NCI-H2196 treated with DMSO at 0.1 percent for 48 hours (cell line): ENCODE measurements around the gene ANGPTL2.

Experiments used
- DNase-seq: peaks from one replicate; lab custom pipeline; 2025; ENCODE audit not compliant: unreplicated experiment; lab: John Stamatoyannopoulos, UW

The ANGPTL2 gene

DNA sequence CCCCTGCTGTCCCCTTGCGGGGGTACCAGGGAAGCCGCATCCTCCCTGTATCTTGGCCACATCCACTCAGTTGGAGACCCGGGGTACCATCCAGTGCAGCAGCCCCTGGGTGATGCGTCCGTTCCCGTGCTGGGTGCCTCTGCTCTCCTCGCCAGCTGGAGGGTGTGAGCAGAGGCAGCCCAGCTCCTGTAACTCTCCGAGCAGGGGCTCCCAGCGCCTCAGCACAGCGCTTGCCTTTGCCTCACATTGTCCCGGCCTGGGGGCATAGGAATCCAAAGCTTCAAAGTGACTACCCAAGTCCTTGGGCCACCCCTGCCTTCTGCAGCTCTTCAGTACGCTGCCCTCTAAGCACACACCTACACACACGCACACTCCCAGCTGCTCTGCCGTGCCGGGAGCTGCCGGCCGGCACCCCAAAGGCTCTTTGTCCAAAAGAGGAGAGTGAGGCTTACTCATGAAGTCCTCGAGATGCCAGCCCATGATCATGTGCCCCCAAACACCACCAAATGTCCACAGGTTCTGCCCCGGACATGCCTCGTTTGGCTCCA, 733 bp downstream of the ANGPTL2 start:
- DNase-seq = no peak

DNA sequence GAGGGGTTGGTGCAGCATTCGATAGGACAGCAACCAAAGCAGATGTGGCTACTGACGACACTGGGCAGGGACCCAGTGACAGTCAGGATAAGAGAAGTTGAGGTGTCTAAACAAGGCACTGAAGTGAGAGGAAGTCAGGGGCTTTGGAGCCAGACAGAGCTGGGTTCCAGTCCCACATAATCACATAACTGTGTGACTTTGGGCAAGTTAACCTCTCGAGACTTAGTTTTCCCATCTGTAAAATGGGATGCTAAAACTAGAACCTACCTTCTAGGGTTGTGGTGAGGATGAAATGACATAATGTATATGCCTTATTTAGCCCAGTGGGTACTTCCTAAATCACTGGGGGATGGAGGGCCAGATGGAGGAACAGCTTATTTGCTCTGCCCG, 3.1 kb downstream of the ANGPTL2 start:
- DNase-seq = no peak

DNA sequence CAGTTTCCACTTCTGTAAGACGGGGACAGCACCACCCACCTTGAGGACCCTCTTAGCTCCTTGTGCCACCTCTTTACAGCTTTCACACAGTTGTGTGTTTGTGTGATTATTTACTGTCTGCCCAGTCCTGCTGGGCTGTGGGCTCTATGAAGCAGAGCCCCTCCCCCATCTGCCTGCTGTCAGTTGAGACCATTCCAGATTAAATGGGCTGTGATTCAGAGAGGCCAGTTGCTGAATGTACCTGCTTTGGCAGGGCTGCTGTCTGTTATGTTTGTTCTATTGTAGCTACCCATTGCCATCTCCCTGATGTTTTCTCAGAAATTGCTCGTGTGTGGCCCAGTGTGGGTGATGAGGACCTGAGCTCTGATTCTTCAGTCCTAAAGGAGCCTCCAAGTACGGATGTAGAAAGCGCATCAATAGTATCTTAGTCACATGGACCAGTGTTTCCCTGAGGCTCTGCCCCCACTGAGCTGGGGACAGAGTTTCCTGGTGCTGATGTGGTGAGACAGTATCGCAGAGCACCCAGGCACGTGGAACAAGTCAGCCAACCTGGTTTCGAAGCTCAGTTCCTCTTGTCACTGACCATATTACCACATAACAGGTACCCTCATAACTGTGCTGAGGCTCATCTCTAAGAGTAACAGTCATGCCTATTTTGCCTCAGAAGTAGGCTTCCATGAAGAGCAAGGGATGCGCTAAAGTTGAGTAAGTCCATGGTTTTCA, 3.7 kb downstream of the ANGPTL2 start:
- DNase-seq = no peak

DNA sequence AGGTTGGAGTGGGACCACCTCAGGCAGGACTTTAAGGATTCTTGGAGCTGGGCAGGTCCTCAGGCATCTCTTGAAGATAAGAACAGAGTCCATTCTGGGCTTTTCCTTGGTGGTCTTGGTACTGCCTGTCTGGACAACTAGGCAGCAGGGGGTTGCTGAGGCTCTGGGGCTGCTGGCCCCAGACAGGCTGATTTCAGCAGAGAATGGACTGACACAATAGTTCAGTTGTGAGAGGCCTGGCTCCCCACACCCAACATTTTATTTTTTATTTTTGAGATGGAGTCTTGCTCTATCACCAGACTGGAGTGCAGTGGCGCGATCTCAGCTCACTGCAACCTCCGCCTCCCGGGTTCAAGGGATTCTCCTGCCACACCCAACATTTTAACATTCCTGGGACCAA, 4.6 kb downstream of the ANGPTL2 start:
- no peak for DNase-seq

DNA sequence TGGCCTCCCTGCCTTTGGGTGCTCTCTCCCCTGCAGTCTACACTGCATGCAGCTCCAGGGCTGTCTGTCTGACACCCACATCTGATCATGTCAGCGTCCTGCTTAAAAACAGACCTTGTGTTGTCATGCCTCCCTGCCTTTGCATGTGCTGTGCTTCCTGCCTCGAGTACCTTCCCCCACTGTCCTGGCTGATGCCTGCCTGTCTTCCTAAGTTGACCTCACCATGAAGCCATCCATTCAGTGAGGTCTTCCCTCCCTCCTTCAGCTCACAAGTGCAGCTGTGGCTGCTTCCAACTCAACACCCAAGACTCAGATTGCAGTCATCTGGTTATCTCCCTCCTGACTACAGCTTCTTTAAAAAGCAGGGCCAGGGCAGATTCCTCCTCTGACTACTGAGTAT, 5.5 kb downstream of the ANGPTL2 start:
- no peak for DNase-seq

DNA sequence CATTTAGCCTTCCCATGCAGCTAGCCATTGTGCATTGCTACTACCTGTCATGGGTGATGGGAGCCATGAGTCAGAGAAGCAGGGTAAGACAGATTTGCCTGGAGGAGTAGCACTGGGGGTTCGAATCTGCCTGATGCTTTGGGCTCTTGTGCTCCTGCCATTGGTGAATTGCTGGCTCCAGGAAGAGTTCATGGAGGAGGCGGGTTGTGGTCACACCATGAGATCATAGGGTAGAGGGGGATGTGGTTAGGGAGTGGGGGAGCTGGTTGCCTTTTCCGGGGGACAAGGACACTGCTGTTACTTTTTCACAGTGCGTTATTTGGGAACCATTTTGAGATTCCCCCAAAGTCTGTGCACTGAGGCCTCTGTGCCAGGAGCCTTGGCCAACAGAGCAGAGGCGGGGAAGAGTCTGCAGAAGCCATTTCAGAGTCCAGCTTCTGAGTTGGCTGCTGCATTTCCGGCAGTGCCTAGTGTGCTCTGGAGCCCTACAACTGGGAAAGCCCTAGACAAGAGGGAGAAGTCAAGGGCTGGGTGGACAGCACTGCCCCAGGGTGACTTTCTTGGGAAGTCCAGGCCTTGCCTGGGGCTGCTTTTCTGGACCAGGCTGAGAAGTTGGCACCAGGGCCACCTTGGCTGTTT, 6.2 kb downstream of the ANGPTL2 start:
- no peak for DNase-seq

DNA sequence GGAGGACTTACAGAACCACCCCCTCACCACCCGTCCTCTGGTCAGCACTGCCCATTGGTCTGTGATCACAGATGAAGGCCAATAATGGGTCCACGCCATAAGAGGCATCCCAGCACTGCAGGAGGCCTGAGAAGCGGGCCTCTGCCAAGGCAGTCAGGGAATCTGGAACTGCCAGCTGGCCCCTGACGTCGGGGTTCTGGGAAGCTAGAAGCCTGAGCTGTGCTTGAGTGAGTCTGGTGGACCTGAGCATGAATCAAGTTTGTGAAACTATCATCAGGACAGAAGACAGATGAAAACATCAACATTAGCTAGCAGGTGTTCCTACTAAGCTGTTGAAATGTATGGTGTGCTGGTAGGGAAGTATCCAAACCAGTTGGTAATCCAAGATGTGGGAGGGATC, 7.8 kb downstream of the ANGPTL2 start:
- DNase-seq = no peak

DNA sequence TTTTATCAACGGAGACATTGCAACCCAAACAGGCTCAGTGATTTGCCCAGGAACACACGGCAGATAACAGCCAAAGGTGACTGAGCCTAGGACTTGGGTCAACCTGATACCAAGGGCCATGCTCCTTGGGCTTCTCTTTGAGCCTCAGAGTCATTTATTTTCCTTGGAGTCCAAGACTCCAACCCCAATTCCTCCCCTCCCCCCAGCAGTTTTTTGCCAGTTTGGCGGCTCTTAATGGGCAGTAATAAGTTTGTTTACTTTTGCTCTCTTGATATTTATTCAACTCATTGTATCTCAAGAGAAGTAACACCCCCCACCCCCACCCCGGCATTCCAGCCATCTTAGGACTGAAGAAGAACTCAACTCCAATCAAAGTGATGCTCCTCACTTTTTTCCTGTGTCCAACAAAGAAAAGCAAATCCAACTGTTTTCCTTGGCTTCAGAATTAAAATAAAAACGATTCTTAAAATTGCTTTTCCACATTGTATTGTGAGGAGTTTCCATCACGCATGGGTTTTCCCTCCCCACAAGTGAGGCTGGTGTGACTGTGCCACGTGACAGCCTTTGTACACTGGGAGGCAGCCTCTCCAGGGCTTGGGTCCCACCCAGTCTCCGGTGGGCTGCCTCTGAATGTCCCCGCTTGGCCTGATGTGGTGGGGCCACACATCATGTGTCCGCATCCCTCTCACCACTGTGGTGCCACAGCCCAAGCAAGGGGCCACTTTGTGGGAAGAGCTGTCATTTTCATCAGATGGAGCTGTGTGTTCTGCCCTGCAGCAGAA, 9.1 kb downstream of the ANGPTL2 start:
- DNase-seq = no peak

DNA sequence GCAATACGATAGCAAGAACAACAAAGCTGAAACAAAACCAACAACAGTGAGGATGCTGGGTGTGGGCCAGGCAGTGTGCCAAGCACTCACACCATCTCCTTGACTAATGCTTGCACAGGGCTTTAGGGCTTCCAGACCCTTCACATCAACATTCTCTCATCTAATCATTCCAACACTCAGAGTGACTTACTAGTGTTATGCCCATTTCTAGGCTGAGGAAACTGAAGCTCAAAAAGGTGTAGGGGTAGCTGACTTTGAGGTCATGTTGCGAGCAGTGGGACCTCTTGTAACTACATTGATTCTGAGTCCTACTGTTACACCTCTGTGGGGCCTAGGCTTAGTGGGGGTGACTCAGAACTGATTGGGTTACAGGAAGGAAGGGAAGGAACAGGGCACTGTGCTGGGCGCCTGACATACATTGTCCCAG, 9.7 kb downstream of the ANGPTL2 start:
- no peak for DNase-seq

DNA sequence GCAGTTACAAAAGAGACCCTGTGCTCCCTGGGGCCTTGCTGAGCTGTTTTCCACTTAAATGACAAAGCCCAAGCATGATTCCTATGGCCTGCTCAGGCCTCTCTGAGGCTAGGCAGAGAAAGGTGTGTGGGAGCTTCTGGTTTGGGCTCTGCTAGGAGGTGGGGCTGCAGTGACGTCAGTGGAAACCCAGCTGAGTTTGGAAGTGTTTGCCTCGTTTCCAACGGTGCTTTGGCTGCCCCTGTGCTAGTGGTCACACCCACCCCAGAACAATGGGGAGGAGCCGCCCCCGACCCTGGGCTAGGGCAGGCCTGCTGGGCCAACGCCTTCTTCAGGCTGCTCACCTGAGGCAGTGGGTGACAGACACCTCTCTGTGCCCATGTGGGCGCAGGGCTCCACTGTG, 10.4 kb downstream of the ANGPTL2 start:
- DNase-seq = no peak

DNA sequence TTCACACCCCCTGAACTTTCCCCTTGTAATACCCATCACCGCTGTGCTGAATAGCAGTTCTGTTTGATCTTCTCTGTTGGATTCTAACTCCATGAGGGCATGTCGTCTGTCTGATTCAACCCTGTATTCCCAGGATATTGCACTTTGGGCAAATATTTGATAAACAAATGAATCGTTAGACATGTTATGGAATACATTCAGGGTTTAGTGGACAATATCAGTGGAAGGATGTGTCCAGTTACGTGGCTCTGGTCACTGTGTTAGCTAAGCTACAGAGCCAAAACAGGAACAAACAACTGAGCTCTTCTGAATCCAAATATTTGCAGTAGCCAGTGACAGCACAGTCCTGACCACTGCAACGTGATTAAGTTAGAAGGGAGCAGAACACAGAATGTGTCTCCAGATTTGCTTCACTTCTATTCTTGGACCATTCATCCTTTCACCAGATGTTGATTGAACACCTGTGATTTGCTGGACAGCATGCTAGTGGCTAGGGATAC, 13.2 kb downstream of the ANGPTL2 start:
- no peak for DNase-seq

DNA sequence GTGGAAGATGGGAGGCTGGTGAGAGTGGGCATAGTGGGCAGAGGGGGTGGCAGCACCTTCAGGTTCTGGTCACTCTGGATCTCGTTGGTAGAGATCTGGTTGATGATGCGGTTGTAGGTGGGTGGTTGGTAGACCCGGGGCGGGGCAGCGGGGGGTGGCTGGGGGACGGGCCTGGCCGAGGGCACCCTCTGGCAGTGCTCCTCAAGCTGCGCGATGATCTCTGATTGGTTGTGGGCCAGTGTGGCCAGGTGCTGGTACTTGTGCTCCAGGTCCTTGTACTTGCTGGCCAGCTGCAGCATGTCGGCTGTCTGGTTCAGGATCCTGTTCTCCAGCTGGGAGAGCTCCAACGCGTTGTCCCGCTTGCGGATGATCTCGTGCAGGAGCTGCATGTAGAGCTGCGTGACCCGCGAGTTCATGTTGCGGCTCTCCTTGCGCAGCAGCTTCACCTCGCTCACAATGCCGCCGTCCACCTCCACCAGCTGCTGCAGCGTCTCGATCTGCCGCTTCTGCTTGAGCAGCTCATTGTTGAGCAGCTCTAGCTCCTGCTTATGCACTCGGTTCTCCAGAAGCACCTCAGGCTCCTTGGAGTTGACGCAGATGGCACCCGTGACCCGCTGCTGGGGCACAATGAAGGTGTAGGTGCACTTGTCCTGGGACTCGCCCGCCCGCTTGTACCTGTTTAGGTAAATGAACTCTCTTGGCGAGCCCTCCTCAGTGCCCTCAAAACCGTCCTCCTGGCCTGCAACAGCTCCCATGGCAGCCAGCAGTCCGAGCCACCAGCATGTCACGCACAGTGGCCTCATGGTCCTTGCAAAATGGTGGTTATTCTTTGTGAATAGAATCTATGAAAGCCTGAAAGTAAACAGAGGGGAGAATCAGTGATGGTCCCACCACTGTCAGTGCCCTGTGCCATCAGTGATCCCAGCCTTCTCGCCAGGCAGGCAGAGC, 14.2 kb downstream of the ANGPTL2 start:
- no peak for DNase-seq

DNA sequence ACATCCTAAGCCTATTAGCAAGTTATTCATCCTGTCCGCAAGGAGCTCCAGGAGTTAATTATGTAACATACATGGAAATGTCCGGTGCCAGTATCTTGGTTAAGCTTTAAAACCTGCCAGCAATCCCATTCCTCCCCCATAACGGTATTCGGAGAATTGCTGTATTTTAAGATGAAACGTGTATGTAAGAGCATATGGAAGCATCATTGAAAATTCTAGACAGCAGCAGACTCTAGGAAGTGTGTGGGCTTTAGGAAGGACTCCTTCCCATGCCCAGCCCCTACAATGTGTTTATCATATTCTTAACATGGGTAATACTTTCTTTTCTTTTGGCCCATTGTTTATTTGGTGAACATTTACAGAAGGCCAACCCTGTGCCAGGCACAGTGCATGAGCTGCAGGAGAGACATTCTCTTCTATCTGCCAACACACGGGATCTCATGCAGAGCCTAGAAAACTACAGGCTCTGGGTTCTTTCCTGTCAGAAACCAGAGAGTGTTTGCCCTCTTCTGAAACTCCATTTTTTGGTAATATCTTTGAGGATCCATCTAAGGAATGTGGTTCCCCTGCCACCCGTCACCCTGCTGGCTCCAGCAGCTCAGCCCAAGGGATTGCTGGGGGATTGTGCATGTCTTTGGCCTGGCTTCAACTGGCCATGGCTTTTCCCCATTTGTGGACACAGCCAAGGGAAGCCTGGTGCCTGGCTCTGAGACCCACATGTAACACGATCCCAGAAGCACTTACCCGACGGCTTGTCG, 15.1 kb downstream of the ANGPTL2 start:
- no peak for DNase-seq

DNA sequence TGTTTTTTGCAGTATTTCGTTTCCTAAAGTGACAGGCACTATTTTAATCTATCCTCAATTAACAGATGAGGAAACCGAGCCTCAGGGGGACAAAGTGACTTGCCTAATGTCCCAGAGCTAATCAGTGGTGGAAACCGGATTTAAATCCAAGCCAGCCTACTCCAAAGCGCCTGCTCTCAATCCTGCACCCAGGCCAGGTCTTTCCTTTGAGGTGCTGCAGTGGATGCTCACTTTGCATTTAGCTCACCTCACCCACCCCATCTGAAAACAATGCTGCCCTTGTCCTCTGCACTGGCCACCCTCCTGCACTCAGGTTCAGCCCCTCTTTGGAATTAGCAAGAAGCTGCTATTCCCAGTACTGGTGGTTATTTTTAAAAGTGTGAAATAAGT, 16.0 kb downstream of the ANGPTL2 start:
- no peak for DNase-seq

DNA sequence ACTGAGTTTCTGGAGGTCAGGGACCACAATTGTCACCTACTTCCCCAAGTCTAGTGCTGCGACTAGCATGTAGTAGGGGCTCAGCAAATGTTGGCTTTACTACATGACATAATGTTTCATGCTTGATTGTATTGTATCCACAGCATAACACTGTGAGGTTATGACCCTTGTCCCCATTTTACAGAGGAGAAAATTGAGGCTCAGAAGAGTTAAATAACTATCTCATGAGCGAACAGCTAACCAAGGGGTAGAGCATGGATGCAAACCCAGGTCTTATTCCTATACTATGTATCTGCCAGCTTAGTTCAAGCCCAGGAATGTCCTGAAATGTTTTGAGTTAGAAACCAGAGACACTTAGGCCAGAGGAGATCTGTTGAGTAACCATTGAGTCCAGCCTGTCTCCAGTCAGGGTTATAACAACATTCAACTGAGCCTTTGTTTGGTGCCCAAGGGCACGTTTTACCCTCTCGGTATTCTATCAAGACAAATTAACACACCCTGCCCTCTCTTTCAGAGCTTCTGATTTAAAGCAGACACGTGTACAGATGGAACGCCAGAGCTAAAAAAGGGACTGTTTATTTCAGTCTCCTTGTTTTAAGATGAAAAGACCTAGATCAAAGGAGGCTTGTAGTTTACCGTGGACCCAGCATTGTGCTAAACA, 16.5 kb downstream of the ANGPTL2 start:
- no peak for DNase-seq

DNA sequence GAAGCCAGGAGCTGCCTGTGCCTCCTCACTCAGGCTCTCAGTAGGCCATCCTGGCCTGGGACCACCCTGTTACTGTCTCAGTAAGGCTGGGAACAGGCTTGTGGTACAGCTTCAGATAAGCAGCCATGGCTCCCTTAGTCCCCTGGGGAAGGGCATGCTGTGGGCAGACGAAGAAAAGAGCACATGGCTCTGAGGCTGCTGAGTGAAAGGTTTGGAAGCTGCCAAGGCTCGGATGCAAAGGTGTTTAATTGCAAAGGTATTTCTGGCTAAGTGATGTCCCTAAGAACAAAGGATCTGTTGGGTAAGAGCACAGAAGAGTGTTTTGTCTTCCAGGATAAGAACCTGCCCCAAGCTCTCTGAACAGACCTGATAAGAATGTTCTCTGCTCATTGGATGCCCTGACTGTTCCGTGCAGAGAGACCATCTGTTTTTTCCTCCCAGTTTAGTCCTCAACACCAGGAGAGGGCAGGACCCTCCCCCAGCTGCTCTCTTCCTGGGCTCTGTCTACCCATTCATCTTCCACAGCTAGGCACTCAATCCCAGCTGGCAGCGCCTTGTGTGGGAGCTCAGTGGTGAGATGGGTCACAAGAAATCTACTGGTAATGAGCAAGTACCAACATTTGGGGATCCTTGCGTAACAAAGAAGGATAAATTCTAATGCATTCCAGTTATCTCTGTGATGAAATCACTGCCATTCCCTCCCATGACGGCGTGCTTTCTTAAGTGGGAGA, 17.7 kb downstream of the ANGPTL2 start:
- no peak for DNase-seq

DNA sequence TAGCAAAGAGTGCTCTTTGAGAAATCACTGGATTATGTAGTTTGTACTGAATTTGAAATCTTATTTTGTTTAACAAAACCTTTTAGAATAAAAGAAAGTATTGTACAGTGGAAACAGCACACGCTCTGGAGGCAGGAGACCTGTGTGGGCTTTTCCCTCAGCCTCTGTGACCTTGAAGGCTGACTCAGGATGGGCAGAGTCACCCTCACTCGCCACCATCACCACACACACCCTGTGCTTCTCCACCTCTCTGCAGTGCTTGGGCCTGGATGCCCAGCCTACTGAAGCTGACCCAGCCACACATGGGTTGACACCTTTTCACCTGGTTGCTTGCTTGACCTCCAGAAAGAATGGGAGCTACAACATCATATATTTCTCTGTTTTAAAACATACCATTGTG, 19.6 kb downstream of the ANGPTL2 start:
- DNase-seq = no peak

DNA sequence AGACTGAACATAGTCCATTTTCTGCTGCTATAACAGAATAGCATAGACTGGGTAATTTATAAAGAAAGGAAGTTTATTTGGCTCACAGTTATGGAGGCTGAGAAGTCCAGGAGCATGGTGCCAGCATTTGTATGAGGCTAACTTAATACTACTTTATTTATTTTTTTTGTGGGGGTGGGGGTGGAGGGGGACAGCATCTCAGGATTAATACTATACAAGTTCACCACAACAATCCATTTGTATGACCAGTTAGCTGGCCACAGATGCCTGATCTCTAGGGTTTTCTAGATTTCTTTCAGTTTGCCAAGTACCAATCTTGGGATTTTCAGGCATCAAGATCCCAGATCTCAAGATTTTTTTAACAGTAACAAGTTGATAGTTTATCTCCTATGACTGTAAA, 20.3 kb downstream of the ANGPTL2 start:
- DNase-seq = no peak

DNA sequence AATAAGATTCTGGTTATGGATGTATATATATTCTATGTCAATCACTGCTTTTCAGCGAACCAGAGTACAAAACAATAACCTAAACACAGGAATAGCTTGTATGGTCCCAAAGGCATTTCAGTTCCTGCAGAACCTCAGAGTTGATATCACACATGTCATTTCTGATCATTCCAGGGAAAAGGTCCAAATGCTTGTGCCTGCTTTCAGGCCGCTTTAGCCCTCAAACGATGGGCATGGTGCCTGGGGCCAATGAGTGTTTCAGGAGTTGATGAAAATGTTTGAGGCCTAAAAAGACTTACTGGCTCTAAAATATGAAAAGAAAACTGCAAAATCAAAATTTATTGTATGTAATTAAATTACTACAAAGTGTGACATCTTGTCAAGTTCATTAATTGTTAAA, 22.8 kb downstream of the ANGPTL2 start:
- DNase-seq = no peak
